HepG2 (cell line): Measurements from ENCODE around the gene SFTA2. TPM values are rescaled to one million over a fixed set of nuclear protein-coding genes. Genes with fewer than 3 reads are reported as not detected.

Experiments used
- BORCS8-MEF2B ChIP-seq: sonication (generic); formaldehyde crosslinking; IDR thresholded peaks from 2 replicates; pipeline ENCODE4 v1.8.0; 2022; ENCODE audit warnings: mild to moderate bottlenecking, missing genetic modification reagents
- GATA4 ChIP-seq: sonication (generic); IDR thresholded peaks from 2 replicates; pipeline ENCODE4 v1.6.1; 2016; ENCODE audit warnings: antibody characterized with exemption, low read depth, borderline replicate concordance
- IRF1 ChIP-seq: sonication (generic); formaldehyde crosslinking; IDR thresholded peaks from 2 replicates; pipeline ENCODE4 v1.4.0; 2020; ENCODE audit warnings: low read depth, mild to moderate bottlenecking, missing genetic modification reagents
- KLF15 ChIP-seq: sonication (generic); formaldehyde crosslinking; IDR thresholded peaks from 2 replicates; pipeline ENCODE4 v1.8.1; 2023; ENCODE audit warnings: borderline replicate concordance, mild to moderate bottlenecking, inconsistent platforms, missing genetic modification reagents, mixed read lengths
- LRRFIP1 ChIP-seq: sonication (generic); formaldehyde crosslinking; conservative IDR thresholded peaks from 2 replicates; pipeline ENCODE4 v1.4.0; 2020; ENCODE audit warnings: missing genetic modification reagents
- MEIS2 ChIP-seq: sonication (generic); formaldehyde crosslinking; IDR thresholded peaks from 2 replicates; pipeline ENCODE4 v1.9.0; 2021; ENCODE audit warnings: mild to moderate bottlenecking, missing genetic modification reagents
- MTA1 ChIP-seq: sonication (generic); formaldehyde crosslinking; IDR thresholded peaks from 2 replicates; pipeline ENCODE4 v1.4.0; 2020; ENCODE audit warnings: missing genetic modification reagents, mild to moderate bottlenecking, borderline replicate concordance
- RBAK ChIP-seq: sonication (generic); formaldehyde crosslinking; IDR thresholded peaks from 2 replicates; pipeline ENCODE4 v1.5.1; 2020; ENCODE audit warnings: mild to moderate bottlenecking, missing genetic modification reagents
- SOX6 ChIP-seq, 2 experiments: fragments of 450-650 bp in 1 of 2; sonication (generic) in 1 of 2; formaldehyde crosslinking in 1 of 2; IDR thresholded peaks; 2 replicates each; pipeline versions ENCODE4 v1.4.0 to v1.6.1; 2017 to 2020; ENCODE audit warnings: antibody characterized with exemption in 1 of 2, mild to moderate bottlenecking in 1 of 2, missing genetic modification reagents in 1 of 2
- STAG1 ChIP-seq: sonication (generic); formaldehyde crosslinking; IDR thresholded peaks from 2 replicates; pipeline ENCODE4 v1.4.0; 2020; ENCODE audit warnings: missing genetic modification reagents
- ZC3H13 ChIP-seq: sonication (generic); formaldehyde crosslinking; IDR thresholded peaks from 2 replicates; pipeline ENCODE4 v1.8.1; 2023; ENCODE audit warnings: mild to moderate bottlenecking, missing genetic modification reagents, moderate library complexity
- ZFP82 ChIP-seq: sonication (generic); formaldehyde crosslinking; IDR thresholded peaks from 2 replicates; pipeline ENCODE4 v1.5.1; 2020; ENCODE audit warnings: mild to moderate bottlenecking, missing genetic modification reagents, borderline replicate concordance
- ZNF326 ChIP-seq: sonication (generic); formaldehyde crosslinking; IDR thresholded peaks from 2 replicates; pipeline ENCODE4 v1.4.0; 2020; ENCODE audit warnings: missing genetic modification reagents, borderline replicate concordance
- ZNF335 ChIP-seq: sonication (generic); formaldehyde crosslinking; IDR thresholded peaks from 2 replicates; pipeline ENCODE4 v1.4.0; 2020; ENCODE audit warnings: missing genetic modification reagents
- ZNF619 ChIP-seq: sonication (generic); formaldehyde crosslinking; IDR thresholded peaks from 2 replicates; pipeline ENCODE4 v1.4.0; 2020; ENCODE audit warnings: mild to moderate bottlenecking, missing genetic modification reagents
- ZNF724P ChIP-seq: sonication (generic); formaldehyde crosslinking; IDR thresholded peaks from 2 replicates; pipeline ENCODE4 v1.8.0; 2022; ENCODE audit warnings: missing genetic modification reagents, borderline replicate concordance
- ZSCAN25 ChIP-seq: sonication (generic); formaldehyde crosslinking; IDR thresholded peaks from 2 replicates; pipeline ENCODE4 v1.8.0; 2022; ENCODE audit warnings: mild to moderate bottlenecking, missing genetic modification reagents
- polyA plus RNA-seq, 8 experiments: library from polyadenylated mRNA; depleted of rRNA in 3 of 8; stranded (reverse) in 7 of 8; unstranded in 1 of 8; fragments of >200 nt; fragmentation: Illumina TruSeq in 4 of 8; extraction: Trizol in 4 of 8; gene quantifications; 2 replicates each; pipeline versions ENCODE4 v1.2.1 to v1.2.3, GENCODE V29; 2011 to 2016; ENCODE audit warnings: low read depth in 4 of 8, missing spikeins in 1 of 8, mixed read lengths in 1 of 8; ENCODE audit not compliant: insufficient read depth in 1 of 8
- total RNA-seq, 5 experiments: library from RNA; depleted of rRNA; stranded (reverse); fragments of >200 nt; fragmentation: Illumina TruSeq; extraction: Trizol; gene quantifications; 2 replicates each; pipeline ENCODE4 v1.2.3, GENCODE V29; 2016; ENCODE audit warnings: low read depth in 1 of 5
- TF ChIP-seq, protein P1 (sequence below): sonication (generic); formaldehyde crosslinking; IDR thresholded peaks from 2 replicates; pipeline ENCODE4 v1.8.0; 2022; ENCODE audit warnings: mild to moderate bottlenecking, missing genetic modification reagents
- TF ChIP-seq, protein P2 (sequence below): sonication (generic); formaldehyde crosslinking; IDR thresholded peaks from 2 replicates; pipeline ENCODE4 v1.4.0; 2020; ENCODE audit warnings: mild to moderate bottlenecking, missing genetic modification reagents
- TF ChIP-seq, protein P3 (sequence below): sonication (generic); formaldehyde crosslinking; conservative IDR thresholded peaks from 2 replicates; pipeline ENCODE4 v1.4.0; 2020; ENCODE audit warnings: missing genetic modification reagents

Gene SFTA2
- total and polyA plus RNA-seq, 2 of the 13 experiments (the other 11 are each of a cell fraction or from before 2014, with no cell fraction given): not detected

GRCh38 chr6:30883685-30884520 lies 48.1 kb downstream of the SFTA2 start, which contains the start of gene DDR1 (continued):
- TF ChIP-seq ZNF724P (CRISPR knock-in tag) (no peak), MEIS2 (CRISPR knock-in tag) (no peak), LRRFIP1 (CRISPR knock-in tag) (no peak), STAG1 (no peak), ZNF335 (CRISPR knock-in tag) (no peak), RBAK (CRISPR knock-in tag) (no peak), IRF1 (no peak), ZNF326 (CRISPR knock-in tag) (no peak), ZC3H13 (CRISPR knock-in tag) (no peak), ZFP82 (no peak), KLF15 (CRISPR knock-in tag) (0 out of 2 replicates have a peak, but pooled peaks have one; percentile 60), SOX6 (IDR thresholded peaks at IDR 0.05) (no peak), SOX6 (CRISPR knock-in tag; IDR thresholded peaks at IDR 0.05) (no peak), BORCS8-MEF2B (CRISPR knock-in tag) (no peak), ZNF619 (CRISPR knock-in tag) (no peak), MTA1 (no peak), ZSCAN25 (no peak), GATA4 (no peak)
- TF ChIP-seq, protein P1, sequence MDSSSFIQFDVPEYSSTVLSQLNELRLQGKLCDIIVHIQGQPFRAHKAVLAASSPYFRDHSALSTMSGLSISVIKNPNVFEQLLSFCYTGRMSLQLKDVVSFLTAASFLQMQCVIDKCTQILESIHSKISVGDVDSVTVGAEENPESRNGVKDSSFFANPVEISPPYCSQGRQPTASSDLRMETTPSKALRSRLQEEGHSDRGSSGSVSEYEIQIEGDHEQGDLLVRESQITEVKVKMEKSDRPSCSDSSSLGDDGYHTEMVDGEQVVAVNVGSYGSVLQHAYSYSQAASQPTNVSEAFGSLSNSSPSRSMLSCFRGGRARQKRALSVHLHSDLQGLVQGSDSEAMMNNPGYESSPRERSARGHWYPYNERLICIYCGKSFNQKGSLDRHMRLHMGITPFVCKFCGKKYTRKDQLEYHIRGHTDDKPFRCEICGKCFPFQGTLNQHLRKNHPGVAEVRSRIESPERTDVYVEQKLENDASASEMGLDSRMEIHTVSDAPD (CRISPR knock-in tag): no peak
- TF ChIP-seq, protein P2, sequence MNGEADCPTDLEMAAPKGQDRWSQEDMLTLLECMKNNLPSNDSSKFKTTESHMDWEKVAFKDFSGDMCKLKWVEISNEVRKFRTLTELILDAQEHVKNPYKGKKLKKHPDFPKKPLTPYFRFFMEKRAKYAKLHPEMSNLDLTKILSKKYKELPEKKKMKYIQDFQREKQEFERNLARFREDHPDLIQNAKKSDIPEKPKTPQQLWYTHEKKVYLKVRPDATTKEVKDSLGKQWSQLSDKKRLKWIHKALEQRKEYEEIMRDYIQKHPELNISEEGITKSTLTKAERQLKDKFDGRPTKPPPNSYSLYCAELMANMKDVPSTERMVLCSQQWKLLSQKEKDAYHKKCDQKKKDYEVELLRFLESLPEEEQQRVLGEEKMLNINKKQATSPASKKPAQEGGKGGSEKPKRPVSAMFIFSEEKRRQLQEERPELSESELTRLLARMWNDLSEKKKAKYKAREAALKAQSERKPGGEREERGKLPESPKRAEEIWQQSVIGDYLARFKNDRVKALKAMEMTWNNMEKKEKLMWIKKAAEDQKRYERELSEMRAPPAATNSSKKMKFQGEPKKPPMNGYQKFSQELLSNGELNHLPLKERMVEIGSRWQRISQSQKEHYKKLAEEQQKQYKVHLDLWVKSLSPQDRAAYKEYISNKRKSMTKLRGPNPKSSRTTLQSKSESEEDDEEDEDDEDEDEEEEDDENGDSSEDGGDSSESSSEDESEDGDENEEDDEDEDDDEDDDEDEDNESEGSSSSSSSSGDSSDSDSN: peak; percentile 71
- TF ChIP-seq, protein P3, sequence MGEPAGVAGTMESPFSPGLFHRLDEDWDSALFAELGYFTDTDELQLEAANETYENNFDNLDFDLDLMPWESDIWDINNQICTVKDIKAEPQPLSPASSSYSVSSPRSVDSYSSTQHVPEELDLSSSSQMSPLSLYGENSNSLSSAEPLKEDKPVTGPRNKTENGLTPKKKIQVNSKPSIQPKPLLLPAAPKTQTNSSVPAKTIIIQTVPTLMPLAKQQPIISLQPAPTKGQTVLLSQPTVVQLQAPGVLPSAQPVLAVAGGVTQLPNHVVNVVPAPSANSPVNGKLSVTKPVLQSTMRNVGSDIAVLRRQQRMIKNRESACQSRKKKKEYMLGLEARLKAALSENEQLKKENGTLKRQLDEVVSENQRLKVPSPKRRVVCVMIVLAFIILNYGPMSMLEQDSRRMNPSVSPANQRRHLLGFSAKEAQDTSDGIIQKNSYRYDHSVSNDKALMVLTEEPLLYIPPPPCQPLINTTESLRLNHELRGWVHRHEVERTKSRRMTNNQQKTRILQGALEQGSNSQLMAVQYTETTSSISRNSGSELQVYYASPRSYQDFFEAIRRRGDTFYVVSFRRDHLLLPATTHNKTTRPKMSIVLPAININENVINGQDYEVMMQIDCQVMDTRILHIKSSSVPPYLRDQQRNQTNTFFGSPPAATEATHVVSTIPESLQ (CRISPR knock-in tag): no peak
